HepG2 (cell line): ENCODE results near the gene MAPK8IP1. TPM values are rescaled to one million over a fixed set of nuclear protein-coding genes. Genes with fewer than 3 reads are reported as not detected.

Source experiments
- ARNT ChIP-seq: fragments of 450-650 bp; IDR thresholded peaks from 2 replicates; pipeline ENCODE4 v1.6.1; 2017
- ATAD3A ChIP-seq: sonication (generic); formaldehyde crosslinking; IDR thresholded peaks from 2 replicates; pipeline ENCODE4 v1.4.0; 2020; ENCODE audit warnings: missing genetic modification reagents
- ESRRA ChIP-seq: sonication (generic); formaldehyde crosslinking; IDR thresholded peaks from 2 replicates; pipeline ENCODE4 v1.5.1; 2020; ENCODE audit warnings: mild to moderate bottlenecking, low read depth, missing genetic modification reagents
- FOXA3 ChIP-seq: IDR thresholded peaks from 2 replicates; pipeline ENCODE4 v1.6.1; 2016; ENCODE audit warnings: missing genetic modification reagents, missing compliant biosample characterization
- FOXK2 ChIP-seq: fragments of 450-650 bp; IDR thresholded peaks from 2 replicates; pipeline ENCODE4 v1.6.1; 2016
- GFI1 ChIP-seq: sonication (generic); formaldehyde crosslinking; IDR thresholded peaks from 2 replicates; pipeline ENCODE4 v1.5.0; 2020; ENCODE audit warnings: missing genetic modification reagents, mild to moderate bottlenecking, borderline replicate concordance
- HDAC2 ChIP-seq: sonication (generic); formaldehyde crosslinking; IDR thresholded peaks from 2 replicates; pipeline ENCODE4 v1.4.0; 2020; ENCODE audit warnings: missing genetic modification reagents
- KDM6A ChIP-seq: IDR thresholded peaks from 2 replicates; pipeline ENCODE4 v1.6.1; 2016; ENCODE audit warnings: low read depth
- MED1 ChIP-seq: sonication (generic); formaldehyde crosslinking; IDR thresholded peaks from 2 replicates; pipeline ENCODE4 v1.4.0; 2020; ENCODE audit warnings: missing genetic modification reagents
- MXI1 ChIP-seq: IDR thresholded peaks from 3 replicates; pipeline ENCODE4 v1.6.1; 2012; ENCODE audit warnings: low read depth, low read length, inconsistent platforms, borderline replicate concordance
- PCBP2 ChIP-seq: fragments of 200-400 bp; formaldehyde crosslinking; optimal IDR thresholded peaks from 2 replicates; pipeline ENCODE3; 2018; ENCODE audit warnings: low read length, low read depth; ENCODE audit not compliant: poor library complexity, severe bottlenecking
- TAF15 ChIP-seq: fragments of 200-400 bp; formaldehyde crosslinking; IDR thresholded peaks from one replicate; pipeline ENCODE4 v1.6.1; 2018; ENCODE audit warnings: mild to moderate bottlenecking, low read depth, low read length; ENCODE audit not compliant: poor library complexity, severe bottlenecking
- TFE3 ChIP-seq: IDR thresholded peaks from 2 replicates; pipeline ENCODE4 v1.6.1; 2016
- ZFP1 ChIP-seq: IDR thresholded peaks from 2 replicates; pipeline ENCODE4 v1.6.1; 2016
- ZNF232 ChIP-seq: sonication (generic); formaldehyde crosslinking; IDR thresholded peaks from 2 replicates; pipeline ENCODE4 v1.4.0; 2020; ENCODE audit warnings: missing genetic modification reagents, borderline replicate concordance
- ZNF44 ChIP-seq: sonication (generic); formaldehyde crosslinking; IDR thresholded peaks from 2 replicates; pipeline ENCODE4 v1.5.1; 2020; ENCODE audit warnings: mild to moderate bottlenecking, missing genetic modification reagents
- ZNF607 ChIP-seq: sonication (generic); formaldehyde crosslinking; IDR thresholded peaks from 2 replicates; pipeline ENCODE4 v1.5.1; 2020; ENCODE audit warnings: missing genetic modification reagents, mild to moderate bottlenecking, borderline replicate concordance
- ZNF720 ChIP-seq: sonication (generic); formaldehyde crosslinking; IDR thresholded peaks from 2 replicates; pipeline ENCODE4 v1.4.0; 2020; ENCODE audit warnings: missing genetic modification reagents
- ZNF782 ChIP-seq: sonication (generic); formaldehyde crosslinking; IDR thresholded peaks from 2 replicates; pipeline ENCODE4 v1.4.0; 2020; ENCODE audit warnings: missing genetic modification reagents, mild to moderate bottlenecking, borderline replicate concordance
- ZNF792 ChIP-seq: IDR thresholded peaks from 2 replicates; pipeline ENCODE4 v1.6.1; 2016
- polyA plus RNA-seq, 8 experiments: library from polyadenylated mRNA; depleted of rRNA in 3 of 8; stranded (reverse) in 7 of 8; unstranded in 1 of 8; fragments of >200 nt; fragmentation: Illumina TruSeq in 4 of 8; extraction: Trizol in 4 of 8; gene quantifications; 2 replicates each; pipeline versions ENCODE4 v1.2.1 to v1.2.3, GENCODE V29; 2011 to 2016; ENCODE audit warnings: low read depth in 4 of 8, missing spikeins in 1 of 8, mixed read lengths in 1 of 8; ENCODE audit not compliant: insufficient read depth in 1 of 8
- total RNA-seq, 5 experiments: library from RNA; depleted of rRNA; stranded (reverse); fragments of >200 nt; fragmentation: Illumina TruSeq; extraction: Trizol; gene quantifications; 2 replicates each; pipeline ENCODE4 v1.2.3, GENCODE V29; 2016; ENCODE audit warnings: low read depth in 1 of 5
- TF ChIP-seq, protein P1 (sequence below): sonication (generic); formaldehyde crosslinking; IDR thresholded peaks from 2 replicates; pipeline ENCODE4 v1.4.0; 2020; ENCODE audit warnings: low read depth, missing genetic modification reagents
- TF ChIP-seq, protein P2 (sequence below), 2 experiments: IDR thresholded peaks; 2 replicates each; pipeline ENCODE4 v1.6.1; 2011 to 2012; ENCODE audit warnings: low read length in 2 of 2, borderline replicate concordance in 1 of 2, low read depth in 1 of 2, mild to moderate bottlenecking in 1 of 2, moderate library complexity in 1 of 2

MAPK8IP1 gene
- total and polyA plus RNA-seq, 2 of the 13 experiments (the other 11 are each of a cell fraction or from before 2014, with no cell fraction given): 2.2 to 4.2 TPM

GRCh38 chr11:45846974-45847910 lies 38.2 kb upstream of the MAPK8IP1 start, which contains the start of gene CRY2 (continued):
- TF ChIP-seq, protein P1, sequence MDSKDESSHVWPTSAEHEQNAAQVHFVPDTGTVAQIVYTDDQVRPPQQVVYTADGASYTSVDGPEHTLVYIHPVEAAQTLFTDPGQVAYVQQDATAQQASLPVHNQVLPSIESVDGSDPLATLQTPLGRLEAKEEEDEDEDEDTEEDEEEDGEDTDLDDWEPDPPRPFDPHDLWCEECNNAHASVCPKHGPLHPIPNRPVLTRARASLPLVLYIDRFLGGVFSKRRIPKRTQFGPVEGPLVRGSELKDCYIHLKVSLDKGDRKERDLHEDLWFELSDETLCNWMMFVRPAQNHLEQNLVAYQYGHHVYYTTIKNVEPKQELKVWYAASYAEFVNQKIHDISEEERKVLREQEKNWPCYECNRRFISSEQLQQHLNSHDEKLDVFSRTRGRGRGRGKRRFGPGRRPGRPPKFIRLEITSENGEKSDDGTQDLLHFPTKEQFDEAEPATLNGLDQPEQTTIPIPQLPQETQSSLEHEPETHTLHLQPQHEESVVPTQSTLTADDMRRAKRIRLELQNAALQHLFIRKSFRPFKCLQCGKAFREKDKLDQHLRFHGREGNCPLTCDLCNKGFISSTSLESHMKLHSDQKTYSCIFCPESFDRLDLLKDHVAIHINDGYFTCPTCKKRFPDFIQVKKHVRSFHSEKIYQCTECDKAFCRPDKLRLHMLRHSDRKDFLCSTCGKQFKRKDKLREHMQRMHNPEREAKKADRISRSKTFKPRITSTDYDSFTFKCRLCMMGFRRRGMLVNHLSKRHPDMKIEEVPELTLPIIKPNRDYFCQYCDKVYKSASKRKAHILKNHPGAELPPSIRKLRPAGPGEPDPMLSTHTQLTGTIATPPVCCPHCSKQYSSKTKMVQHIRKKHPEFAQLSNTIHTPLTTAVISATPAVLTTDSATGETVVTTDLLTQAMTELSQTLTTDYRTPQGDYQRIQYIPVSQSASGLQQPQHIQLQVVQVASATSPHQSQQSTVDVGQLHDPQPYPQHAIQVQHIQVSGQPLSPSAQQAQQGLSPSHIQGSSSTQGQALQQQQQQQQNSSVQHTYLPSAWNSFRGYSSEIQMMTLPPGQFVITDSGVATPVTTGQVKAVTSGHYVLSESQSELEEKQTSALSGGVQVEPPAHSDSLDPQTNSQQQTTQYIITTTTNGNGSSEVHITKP (CRISPR knock-in tag): peak; percentile 93
- TF ChIP-seq ESRRA: peak; percentile 3; the same call in 1 of the 2 replicates
- peak; percentile 86; the same call in 1 of the 3 replicates for TF ChIP-seq MXI1
- TF ChIP-seq ARNT: no peak
- peak; percentile 59 for TF ChIP-seq FOXA3
- TF ChIP-seq ZNF232 (CRISPR knock-in tag): peak; percentile 69; the same call in 1 of the 2 replicates
- peak; percentile 68 for TF ChIP-seq TFE3 (CRISPR knock-in tag)
- TF ChIP-seq ZNF720: no peak
- no peak; the same call in 1 of the 2 replicates for TF ChIP-seq GFI1 (CRISPR knock-in tag)
- TF ChIP-seq ZNF44: 0 out of 2 replicates have a peak, but pooled peaks have one; percentile 16
- TF ChIP-seq ZNF792 (CRISPR knock-in tag): no peak
- TF ChIP-seq FOXK2: peak; percentile 71; the same call in 1 of the 2 replicates
- TF ChIP-seq KDM6A (CRISPR knock-in tag): no peak
- TF ChIP-seq, protein P2, sequence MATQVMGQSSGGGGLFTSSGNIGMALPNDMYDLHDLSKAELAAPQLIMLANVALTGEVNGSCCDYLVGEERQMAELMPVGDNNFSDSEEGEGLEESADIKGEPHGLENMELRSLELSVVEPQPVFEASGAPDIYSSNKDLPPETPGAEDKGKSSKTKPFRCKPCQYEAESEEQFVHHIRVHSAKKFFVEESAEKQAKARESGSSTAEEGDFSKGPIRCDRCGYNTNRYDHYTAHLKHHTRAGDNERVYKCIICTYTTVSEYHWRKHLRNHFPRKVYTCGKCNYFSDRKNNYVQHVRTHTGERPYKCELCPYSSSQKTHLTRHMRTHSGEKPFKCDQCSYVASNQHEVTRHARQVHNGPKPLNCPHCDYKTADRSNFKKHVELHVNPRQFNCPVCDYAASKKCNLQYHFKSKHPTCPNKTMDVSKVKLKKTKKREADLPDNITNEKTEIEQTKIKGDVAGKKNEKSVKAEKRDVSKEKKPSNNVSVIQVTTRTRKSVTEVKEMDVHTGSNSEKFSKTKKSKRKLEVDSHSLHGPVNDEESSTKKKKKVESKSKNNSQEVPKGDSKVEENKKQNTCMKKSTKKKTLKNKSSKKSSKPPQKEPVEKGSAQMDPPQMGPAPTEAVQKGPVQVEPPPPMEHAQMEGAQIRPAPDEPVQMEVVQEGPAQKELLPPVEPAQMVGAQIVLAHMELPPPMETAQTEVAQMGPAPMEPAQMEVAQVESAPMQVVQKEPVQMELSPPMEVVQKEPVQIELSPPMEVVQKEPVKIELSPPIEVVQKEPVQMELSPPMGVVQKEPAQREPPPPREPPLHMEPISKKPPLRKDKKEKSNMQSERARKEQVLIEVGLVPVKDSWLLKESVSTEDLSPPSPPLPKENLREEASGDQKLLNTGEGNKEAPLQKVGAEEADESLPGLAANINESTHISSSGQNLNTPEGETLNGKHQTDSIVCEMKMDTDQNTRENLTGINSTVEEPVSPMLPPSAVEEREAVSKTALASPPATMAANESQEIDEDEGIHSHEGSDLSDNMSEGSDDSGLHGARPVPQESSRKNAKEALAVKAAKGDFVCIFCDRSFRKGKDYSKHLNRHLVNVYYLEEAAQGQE (IDR thresholded peaks at IDR 0.05; ENCODE audit: borderline replicate concordance in 1 of 2, low read depth in 1 of 2, low read length in 2 of 2): peak in 1 of 2 experiments; percentile 30; a peak in 2 of 4 replicates
- no peak for TF ChIP-seq ATAD3A (CRISPR knock-in tag)
- TF ChIP-seq ZNF782 (CRISPR knock-in tag): no peak
- TF ChIP-seq TAF15: no peak
- peak; percentile 76 for TF ChIP-seq MED1 (CRISPR knock-in tag)
- peak; percentile 50 for TF ChIP-seq HDAC2 (CRISPR knock-in tag)
- no peak for TF ChIP-seq PCBP2
- TF ChIP-seq ZNF607 (CRISPR knock-in tag): peak; percentile 96
- no peak for TF ChIP-seq ZFP1 (CRISPR knock-in tag)
